Superior temporal gyrus (tissue), 1 donor: ENCODE measurements around the gene TCP10L.
"Not testable (repeated sequence)": the region's sequence is repeated elsewhere in the genome, so short reads cannot be mapped to it uniquely, and the experiment has no call there.

Experiments
- DNase-seq: peaks from one replicate; pipeline ENCODE4 v3.0.0-alpha.2; 2016; ENCODE audit errors: extremely low spot score

TCP10L gene

DNA sequence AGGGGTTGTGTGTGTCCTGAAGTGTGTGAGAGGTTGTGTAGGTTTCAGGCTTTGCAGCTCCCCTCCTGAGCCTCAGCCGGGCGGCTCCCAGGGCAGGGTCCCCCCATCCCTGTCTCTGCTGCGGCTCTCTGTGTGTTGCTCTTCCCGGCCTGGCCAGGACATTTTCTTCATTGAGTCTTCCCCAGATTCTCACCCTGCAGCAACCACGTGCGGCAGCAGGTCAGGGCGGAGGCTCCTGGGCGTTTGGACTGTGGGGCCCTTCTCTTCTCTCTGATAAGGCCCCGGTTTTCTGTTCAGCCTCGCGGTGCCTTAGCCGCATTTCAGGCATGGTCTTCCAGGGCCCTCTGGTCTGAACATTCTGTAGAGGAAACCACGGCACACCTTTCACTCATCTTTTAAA lies 1.8 kb upstream of the TCP10L start:
- no peak for DNase-seq

DNA sequence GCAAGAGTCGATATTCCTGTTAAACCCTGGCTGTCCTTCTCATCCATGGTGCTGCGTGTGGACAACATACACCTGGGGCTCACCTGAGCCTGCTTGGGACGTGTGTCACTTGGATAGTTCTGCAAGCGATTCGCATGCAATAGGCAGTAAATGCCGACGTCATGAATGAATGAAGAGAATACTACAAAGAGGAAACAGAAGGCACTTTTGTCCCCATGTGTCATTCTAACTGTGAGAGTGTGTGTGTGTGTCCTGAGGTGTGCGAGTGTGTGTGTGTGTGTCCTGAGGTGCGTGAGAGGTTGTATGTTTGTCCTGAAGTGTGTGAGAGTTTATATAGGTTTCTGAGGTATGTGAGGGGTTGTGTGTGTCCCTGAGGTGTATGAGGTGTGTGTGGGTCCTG lies 647 bp upstream of the TCP10L start:
- no peak for DNase-seq

GRCh38 chr21:32584472-32584871 lies 851 bp downstream of the TCP10L start:
- DNase-seq, result no peak

GRCh38 chr21:32581732-32582131 lies 3.6 kb downstream of the TCP10L start:
- DNase-seq, result no peak

DNA sequence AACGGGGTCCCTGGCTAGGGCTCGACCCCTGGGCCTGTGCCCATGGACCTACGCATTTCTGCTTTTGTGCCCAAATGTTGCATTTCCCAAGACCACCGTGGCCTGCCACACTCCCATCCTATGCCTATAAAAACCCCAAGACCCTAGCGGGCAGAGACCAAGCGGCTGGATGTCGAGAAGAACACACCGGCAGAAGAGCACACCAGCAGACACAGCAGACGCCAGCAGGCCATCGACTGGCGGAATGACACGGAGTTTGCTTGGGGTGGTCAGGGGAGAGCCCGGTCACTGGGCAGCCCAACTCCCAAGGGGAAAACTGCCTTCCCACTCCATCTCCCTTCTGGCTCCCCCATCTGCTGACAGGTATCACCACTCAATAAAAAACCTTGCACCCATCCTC lies 4.4 kb downstream of the TCP10L start:
- DNase-seq, result no peak

DNA sequence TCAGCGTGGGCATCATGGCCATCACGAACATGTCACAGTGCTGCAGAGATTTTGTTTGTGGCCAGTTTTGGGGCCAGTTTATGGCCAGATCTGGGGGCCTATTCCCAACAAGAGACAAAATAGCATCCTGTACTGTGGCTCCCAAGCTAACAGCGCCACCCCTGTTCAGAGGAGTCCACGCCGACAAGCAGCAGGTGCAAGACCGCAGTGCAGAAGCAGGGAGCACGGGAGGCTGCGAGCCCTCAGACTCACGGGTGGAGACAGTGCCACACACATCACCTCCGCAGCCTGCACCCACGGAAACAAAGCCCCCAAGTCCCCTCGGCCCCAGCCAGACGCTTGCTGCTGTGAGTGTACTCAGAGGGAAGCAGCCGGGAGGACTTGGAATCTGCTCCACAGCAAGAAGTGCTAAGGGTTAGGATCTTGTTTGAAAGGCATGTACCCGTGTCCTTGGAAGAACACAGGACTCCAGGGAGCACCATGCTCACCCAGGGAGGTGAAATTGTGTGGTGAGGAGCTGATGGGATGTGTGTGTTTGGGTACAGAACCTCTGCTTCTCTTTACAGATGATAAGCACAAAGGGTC lies 7.1 kb downstream of the TCP10L start:
- no peak for DNase-seq

DNA sequence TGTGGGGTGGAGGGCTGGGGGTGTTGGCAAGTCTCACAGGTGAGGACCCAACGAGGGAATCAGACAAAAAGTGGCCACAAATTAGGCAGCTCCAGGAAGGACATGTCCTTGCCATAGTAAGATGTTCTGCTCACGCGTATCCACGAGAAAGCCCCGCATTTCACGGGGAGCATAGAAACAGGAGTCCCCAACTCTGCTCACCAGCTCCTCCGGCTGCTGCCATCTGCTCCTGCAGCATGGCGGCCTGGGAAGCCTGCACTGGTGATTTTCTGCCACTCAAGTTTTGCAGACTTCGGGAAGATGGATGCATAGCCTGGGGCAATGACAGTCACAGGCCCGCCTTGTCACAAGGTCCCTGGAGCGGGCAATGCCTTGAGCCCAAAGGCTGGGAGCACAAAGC lies 9.3 kb downstream of the TCP10L start:
- DNase-seq, result no peak

GRCh38 chr21:32574946-32575925 lies 10.1 kb downstream of the TCP10L start:
- no peak for DNase-seq

DNA sequence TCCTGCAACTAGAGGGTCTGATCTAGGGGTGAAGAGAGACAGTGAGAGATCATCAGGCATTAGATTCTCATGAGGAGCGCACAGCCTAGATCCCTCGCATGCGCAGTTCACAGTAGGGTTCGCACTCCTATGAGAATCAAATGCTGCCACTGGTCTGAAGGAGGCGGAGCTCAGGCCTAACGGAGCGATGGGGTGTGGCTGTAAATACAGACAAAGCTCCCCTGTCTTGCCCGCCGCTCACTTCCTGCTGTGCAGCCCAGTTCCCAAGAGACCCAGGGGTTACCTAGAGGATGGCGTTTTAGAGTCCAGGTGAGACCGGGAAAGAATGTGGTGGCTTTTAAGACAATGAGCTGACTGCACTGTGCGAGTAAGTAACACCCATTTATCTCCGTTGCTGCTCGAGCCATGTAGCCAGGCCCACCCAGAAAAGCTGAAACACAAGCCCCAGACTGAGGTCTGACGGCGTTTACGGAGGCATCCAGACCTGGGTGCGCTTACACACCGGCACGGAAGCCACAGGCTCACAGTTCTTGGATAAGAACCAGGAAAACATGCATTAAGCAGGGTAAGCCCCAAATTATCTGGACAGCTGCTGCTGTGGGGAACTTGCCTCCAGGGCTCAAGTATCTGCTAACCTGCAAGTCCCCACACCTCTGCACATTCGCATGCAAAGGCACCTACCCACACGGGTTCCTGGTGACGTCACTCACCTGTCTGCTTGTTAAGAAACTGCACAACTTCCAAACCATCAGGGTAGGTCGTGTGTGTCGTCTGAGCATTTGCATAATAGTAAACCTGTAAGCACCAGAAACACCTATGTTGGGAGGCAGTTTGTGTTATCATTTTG lies 12.5 kb downstream of the TCP10L start:
- DNase-seq, result no peak

DNA sequence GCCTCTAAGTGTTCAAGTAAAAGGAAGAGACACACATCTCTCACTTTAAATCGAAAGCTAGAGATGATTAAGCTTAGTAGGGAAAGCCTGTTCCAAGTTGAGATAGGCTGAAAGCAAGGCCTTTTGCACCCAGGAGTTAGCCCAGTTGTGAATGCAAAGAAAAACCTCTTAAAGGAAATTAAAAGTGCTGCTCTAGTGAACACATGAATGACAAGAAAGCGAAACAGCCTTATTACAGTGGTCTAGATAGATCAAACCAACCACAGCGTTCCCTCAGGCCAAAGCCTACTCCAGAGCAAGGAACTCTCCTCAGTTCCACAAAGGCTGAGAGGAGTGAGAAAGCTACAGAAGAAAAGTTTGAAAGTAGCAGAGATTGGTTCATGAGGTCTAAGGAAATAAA lies 14.9 kb downstream of the TCP10L start:
- no peak for DNase-seq

GRCh38 chr21:32569261-32570230 lies 15.8 kb downstream of the TCP10L start:
- DNase-seq, result peak; percentile 82

DNA sequence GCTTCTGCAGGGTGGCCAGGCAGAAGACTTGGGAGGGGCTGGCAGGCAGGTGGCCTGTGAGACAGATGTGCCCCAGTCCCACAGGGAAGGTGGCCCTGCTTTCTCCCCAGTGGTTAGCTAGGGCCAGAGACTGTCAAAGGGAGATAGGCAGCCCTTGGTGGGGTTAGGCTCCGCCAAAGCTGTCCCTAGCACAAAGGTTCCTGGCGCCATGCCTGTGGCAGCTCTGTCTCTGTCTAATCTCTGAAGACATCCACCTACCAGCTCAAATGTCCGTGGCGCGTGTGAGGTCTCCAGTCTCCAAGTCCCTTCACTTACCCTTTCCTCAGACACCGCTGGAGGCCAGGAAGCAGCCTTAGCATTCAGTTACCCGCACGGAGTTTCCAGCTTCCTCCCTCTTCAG lies 17.7 kb downstream of the TCP10L start:
- DNase-seq, result no peak

DNA sequence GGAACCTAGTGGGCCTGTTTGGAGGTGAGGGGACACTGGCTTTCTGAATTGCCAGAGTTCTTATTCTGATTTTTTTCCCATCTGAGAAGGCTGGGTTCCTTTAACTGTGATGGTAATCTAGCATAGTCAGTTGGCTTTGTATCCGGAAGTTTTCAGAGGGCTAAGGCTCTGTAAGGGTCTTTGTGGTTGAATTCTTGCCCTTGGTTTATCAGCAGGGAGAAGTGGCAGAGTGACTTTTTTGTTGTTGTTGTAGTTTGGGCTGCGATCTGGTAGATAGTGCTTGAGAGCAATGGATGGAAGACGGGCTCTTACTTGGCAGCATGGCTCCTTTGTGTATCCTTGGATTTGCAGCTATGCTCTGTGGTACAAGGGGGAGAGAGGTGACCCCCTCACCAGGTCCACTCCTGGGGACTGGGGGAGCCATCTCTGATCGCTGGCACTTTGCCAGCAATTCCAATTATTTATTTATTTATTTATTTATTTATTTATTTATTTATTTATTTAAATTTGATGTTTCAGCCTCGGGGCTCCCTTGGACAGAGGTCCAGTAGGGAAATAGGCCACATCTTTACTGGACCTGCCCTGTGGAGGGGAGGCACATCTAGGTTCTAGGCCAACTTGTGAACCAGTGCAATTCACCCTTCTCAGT lies 18.5 kb downstream of the TCP10L start:
- no peak for DNase-seq

- no peak for DNase-seq
Observed at GRCh38 chr21:32565856-32566465, 19.4 kb downstream of the TCP10L start.

DNA sequence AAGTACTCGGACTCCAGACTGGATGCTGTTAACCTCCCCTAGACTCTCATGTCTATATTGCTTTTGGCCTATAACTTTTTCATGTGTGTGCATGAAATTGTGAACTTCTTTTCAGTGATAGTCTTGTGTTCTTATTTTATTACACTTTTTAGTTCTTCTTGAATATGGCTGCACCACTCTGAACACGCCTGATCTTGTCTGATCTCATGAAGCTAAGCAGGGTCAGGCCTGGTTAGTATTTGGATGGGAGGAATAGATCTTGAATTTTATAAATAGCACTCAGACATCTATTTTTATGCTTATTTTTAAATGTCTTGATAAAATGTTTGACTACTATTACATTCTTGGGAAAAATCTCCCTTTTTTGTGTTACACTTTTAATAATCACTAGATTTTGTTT lies 22.4 kb downstream of the TCP10L start:
- no peak for DNase-seq

DNA sequence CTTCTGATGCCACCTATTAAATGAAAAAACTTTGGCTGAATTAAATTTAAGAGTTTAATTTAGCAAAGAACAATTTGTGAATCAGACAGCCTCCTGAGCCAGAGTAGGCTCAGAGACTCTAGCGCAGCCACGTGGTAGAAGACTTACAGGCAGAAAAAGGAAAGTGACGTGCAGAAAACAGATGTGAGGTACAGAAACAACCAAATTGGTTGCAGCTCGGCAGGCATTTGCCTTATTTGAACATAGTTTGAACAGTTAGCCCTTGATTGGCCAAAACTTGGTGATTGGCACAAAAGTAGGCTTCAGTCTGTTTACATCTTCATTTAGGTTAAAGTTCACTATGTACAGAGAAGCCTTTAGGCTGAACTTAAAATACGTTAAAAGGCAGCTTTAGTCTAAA lies 22.9 kb downstream of the TCP10L start:
- DNase-seq, result peak; percentile 38

DNA sequence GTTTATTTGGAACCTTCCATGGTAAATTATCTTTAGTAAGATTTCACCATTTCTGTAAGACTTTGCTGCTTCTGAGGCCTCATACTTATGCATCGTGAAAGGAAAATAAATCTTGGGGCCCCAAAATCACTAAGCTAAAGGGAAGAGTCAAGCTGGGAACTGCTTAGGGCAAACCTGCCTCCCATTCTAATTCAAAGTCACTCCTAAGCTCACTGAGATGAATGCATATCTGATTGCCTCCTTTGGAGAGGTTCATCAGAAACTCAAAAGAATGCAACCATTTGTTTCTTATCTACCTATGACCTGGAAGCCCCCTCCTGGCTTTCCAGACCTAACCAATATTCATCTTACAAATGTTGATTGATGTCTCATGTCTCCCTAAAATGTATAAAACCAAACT lies 23.8 kb downstream of the TCP10L start:
- not testable (repeated sequence) for DNase-seq

GRCh38 chr21:32560896-32561295 lies 24.4 kb downstream of the TCP10L start:
- no peak for DNase-seq

DNA sequence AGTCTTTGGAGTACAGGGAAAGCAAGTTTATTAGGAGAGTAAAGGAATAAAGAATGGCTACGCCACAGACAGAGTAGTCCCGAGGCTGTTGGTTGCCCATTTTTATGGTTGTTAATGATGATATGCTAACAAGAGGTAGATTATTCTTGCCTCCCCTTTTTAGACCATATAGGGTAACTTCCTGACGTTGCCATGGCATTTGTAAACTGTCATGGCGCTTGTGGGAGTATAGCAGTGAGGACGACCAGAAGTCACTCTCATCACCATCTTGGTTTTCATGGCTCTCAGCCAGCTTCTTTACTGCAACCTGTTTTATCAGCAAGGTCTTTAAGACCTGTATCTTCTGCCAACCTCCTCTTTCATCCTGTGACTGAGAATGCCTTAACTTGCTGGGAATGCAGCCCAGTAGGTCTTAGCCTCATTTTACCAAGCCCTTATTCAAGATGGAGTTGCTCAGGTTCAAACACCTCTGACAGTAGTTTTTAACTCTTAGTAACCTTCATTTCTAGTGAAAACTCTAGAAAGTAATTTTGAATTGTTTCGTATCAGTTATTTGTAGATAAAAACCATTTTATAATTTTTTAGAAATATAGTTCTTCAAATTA lies 26.2 kb downstream of the TCP10L start:
- no peak for DNase-seq

DNA sequence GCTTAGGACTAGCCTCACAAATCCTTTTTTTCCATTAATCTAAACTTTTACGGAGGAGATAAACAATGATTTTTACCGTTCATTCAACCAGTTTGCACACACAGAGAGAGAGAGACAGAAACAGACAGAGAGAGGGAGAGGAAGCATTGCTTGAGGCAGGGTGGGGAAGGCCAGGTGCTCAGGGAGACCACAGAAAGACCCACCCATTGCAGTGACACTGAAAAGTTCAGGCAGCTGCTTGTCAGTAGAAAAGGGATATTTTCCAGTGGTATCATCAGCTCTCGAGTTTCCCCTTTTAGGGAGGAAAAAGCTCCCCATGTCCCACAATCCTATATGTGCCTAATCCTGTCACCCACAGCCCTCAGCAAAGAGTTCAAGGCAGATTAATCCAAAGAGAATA lies 27.2 kb downstream of the TCP10L start:
- DNase-seq, result no peak
